Measurements from ENCODE around the gene MCM9. TPM values are rescaled to one million over a fixed set of nuclear protein-coding genes. Genes with fewer than 3 reads are reported as not detected.
"Not testable (repeated sequence)": the region's sequence is repeated elsewhere in the genome, so short reads cannot be mapped to it uniquely, and the experiment has no call there.

The MCM9 gene
- total and polyA plus RNA-seq, 2 of the 13 experiments (the other 11 are each of a cell fraction or from before 2014, with no cell fraction given) = 3.8 to 17.2 TPM

GRCh38 chr6:118768441-118768840 lies 166.5 kb downstream of the MCM9 start:
- Histone ChIP-seq H3K79me2 (ENCODE audit: insufficient read depth, low read length) (no peaks in the 10 kb centered on the region), H3K4me2 (ENCODE audit: low read depth, low read length) (no peak overlapping the region), H3K36me3 (replicated peaks in 1 of 2; ENCODE audit: control insufficient read depth in 1 of 2, insufficient read depth in 2 of 2, low read length in 2 of 2) (no peaks in the 10 kb centered on the region), H4K20me1 (ENCODE audit: insufficient read depth, low read length) (no peaks in the 10 kb centered on the region), H3K4me3 (replicated peaks in 1 of 3; ENCODE audit: insufficient read depth in 1 of 3, low read depth in 2 of 3, low read length in 3 of 3) (no peak overlapping the region), H3K9ac (ENCODE audit: insufficient read depth, low read depth, low read length) (no peak overlapping the region), H3K27me3 (ENCODE audit: control insufficient read depth in 1 of 2, insufficient read depth in 2 of 2, low read length in 2 of 2) (peaks cover 0 to 16% of the 10 kb centered on the region in 2 experiments; a peak in 1 of 5 replicates), H3K27ac (ENCODE audit: extremely low read length, insufficient read depth, low read length) (no peak overlapping the region), H2AFZ (ENCODE audit: low read length) (no peak overlapping the region), H3K4me1 (ENCODE audit: insufficient read depth, low read length) (no peaks in the 10 kb centered on the region; the same call in 1 of the 2 replicates), H3K9me3 (ENCODE audit: low read length) (no peaks in the 10 kb centered on the region)
- ATAC-seq = 0 out of 3 replicates have a peak, but pooled peaks have one; percentile 24
- in situ Hi-C loops (cut with HindIII; ENCODE audit: extremely low pct_ligation_motif_present, low pct_unique_long_range_greater_than_20kb) (no loop called here), intact Hi-C loops (cut with micrococcal nuclease; ENCODE audit: unreplicated experiment) (no loop called here)
- TF ChIP-seq SRSF1 (optimal IDR thresholded peaks at IDR 0.05; ENCODE audit: low read depth, low read length) (no peak), ONECUT2 (CRISPR knock-in tag; IDR thresholded peaks at IDR 0.05) (no peak), TBX2 (CRISPR knock-in tag; IDR thresholded peaks at IDR 0.05; ENCODE audit: borderline replicate concordance) (no peak), ZFP1 (CRISPR knock-in tag; IDR thresholded peaks at IDR 0.05) (no peak), YY1 (IDR thresholded peaks at IDR 0.05; ENCODE audit: insufficient read depth, insufficient replicate concordance, low read depth, low read length) (no peak), ZBTB43 (CRISPR knock-in tag; conservative IDR thresholded peaks at IDR 0.05) (no peak), SPEN (CRISPR knock-in tag; IDR thresholded peaks at IDR 0.05; ENCODE audit: low read depth) (no peak), BATF2 (CRISPR knock-in tag; IDR thresholded peaks at IDR 0.05) (no peak), SCMH1 (CRISPR knock-in tag; IDR thresholded peaks at IDR 0.05; ENCODE audit: borderline replicate concordance) (no peak), NR2F2 (IDR thresholded peaks at IDR 0.05; ENCODE audit: borderline replicate concordance, low read depth) (no peak), ZNF552 (CRISPR knock-in tag; IDR thresholded peaks at IDR 0.05; ENCODE audit: borderline replicate concordance) (no peak), EHMT2 (IDR thresholded peaks at IDR 0.05; ENCODE audit: borderline replicate concordance, low read depth, low read length) (no peak), MIER2 (CRISPR knock-in tag; IDR thresholded peaks at IDR 0.05) (no peak), ZNF432 (CRISPR knock-in tag; IDR thresholded peaks at IDR 0.05; ENCODE audit: borderline replicate concordance) (no peak), ELF1 (CRISPR knock-in tag; IDR thresholded peaks at IDR 0.05) (no peak)
- no peak for FAIRE-seq
- ChIA-PET POLR2A (no interaction called here), CTCF (ENCODE audit: low intra/inter-chr PET ratio, low total read pairs) (no interaction called here)
- DNase-seq (ENCODE audit: low spot score) = no peak
- BruUV-seq (replicated peaks) = no TSS peak
- 29% methylated on average over 3 of the region's 3 CpGs for WGBS (ENCODE audit: low lambda C conversion rate)

GRCh38 chr6:118765316-118765715 lies 169.6 kb downstream of the MCM9 start:
- H3K4me3 ChIP-seq (replicated peaks in 1 of 3; ENCODE audit: insufficient read depth in 1 of 3, low read depth in 2 of 3, low read length in 3 of 3); H3K27ac ChIP-seq (ENCODE audit: extremely low read length, insufficient read depth, low read length); intact Hi-C loops (cut with micrococcal nuclease; ENCODE audit: unreplicated experiment); H3K9ac ChIP-seq (ENCODE audit: insufficient read depth, low read depth, low read length); H4K20me1 ChIP-seq (ENCODE audit: insufficient read depth, low read length); H3K4me1 ChIP-seq (ENCODE audit: insufficient read depth, low read length); H3K36me3 ChIP-seq (replicated peaks in 1 of 2; ENCODE audit: control insufficient read depth in 1 of 2, insufficient read depth in 2 of 2, low read length in 2 of 2); ATAC-seq; H2AFZ ChIP-seq (ENCODE audit: low read length); BruUV-seq (replicated peaks); H3K9me3 ChIP-seq (ENCODE audit: low read length); H3K79me2 ChIP-seq (ENCODE audit: insufficient read depth, low read length); in situ Hi-C loops (cut with HindIII; ENCODE audit: extremely low pct_ligation_motif_present, low pct_unique_long_range_greater_than_20kb); POLR2A ChIA-PET; CTCF ChIA-PET (ENCODE audit: low intra/inter-chr PET ratio, low total read pairs); FAIRE-seq; H3K4me2 ChIP-seq (ENCODE audit: low read depth, low read length); DNase-seq (ENCODE audit: low spot score): not testable (repeated sequence)
- H3K27me3 ChIP-seq (ENCODE audit: control insufficient read depth in 1 of 2, insufficient read depth in 2 of 2, low read length in 2 of 2) = peaks cover 0 to 16% of the 10 kb centered on the region in 2 experiments; a peak in 1 of 5 replicates
- 41% methylated on average over 2 of the region's 2 CpGs for WGBS (ENCODE audit: low lambda C conversion rate)
